ENCODE results near the gene CDKAL1.

CDKAL1 gene

DNA sequence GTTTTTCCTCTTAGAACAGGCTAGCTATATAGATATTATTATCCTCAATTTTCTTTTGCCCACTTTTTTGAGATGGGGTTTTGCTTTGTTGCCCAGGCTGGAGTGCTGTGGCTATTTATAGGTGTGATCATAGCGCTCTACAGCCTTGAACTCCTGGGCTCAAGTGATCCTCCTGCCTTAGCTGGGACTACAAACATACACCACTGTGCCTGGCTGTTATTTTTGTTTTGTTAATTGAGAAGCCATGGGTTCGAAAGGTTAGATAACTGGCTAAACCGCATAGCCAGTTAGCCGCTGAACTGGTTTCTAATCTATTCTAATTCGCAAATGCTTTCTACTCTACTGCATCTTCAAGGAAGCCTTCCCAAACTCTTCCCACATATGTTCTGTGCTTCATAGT, 425.8 kb downstream of the CDKAL1 start:
- TF ChIP-seq, protein P1, sequence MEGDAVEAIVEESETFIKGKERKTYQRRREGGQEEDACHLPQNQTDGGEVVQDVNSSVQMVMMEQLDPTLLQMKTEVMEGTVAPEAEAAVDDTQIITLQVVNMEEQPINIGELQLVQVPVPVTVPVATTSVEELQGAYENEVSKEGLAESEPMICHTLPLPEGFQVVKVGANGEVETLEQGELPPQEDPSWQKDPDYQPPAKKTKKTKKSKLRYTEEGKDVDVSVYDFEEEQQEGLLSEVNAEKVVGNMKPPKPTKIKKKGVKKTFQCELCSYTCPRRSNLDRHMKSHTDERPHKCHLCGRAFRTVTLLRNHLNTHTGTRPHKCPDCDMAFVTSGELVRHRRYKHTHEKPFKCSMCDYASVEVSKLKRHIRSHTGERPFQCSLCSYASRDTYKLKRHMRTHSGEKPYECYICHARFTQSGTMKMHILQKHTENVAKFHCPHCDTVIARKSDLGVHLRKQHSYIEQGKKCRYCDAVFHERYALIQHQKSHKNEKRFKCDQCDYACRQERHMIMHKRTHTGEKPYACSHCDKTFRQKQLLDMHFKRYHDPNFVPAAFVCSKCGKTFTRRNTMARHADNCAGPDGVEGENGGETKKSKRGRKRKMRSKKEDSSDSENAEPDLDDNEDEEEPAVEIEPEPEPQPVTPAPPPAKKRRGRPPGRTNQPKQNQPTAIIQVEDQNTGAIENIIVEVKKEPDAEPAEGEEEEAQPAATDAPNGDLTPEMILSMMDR (IDR thresholded peaks at IDR 0.05; ENCODE audit: insufficient read depth, low read length) = no peak
- TF ChIP-seq GABPA (IDR thresholded peaks at IDR 0.05; ENCODE audit: low read depth) (no peak), SPI1 (IDR thresholded peaks at IDR 0.05; ENCODE audit: borderline replicate concordance, low read depth) (no peak), POLR2AphosphoS5 (IDR thresholded peaks at IDR 0.05; ENCODE audit: low read depth) (no peak)
- TF ChIP-seq, protein P2, sequence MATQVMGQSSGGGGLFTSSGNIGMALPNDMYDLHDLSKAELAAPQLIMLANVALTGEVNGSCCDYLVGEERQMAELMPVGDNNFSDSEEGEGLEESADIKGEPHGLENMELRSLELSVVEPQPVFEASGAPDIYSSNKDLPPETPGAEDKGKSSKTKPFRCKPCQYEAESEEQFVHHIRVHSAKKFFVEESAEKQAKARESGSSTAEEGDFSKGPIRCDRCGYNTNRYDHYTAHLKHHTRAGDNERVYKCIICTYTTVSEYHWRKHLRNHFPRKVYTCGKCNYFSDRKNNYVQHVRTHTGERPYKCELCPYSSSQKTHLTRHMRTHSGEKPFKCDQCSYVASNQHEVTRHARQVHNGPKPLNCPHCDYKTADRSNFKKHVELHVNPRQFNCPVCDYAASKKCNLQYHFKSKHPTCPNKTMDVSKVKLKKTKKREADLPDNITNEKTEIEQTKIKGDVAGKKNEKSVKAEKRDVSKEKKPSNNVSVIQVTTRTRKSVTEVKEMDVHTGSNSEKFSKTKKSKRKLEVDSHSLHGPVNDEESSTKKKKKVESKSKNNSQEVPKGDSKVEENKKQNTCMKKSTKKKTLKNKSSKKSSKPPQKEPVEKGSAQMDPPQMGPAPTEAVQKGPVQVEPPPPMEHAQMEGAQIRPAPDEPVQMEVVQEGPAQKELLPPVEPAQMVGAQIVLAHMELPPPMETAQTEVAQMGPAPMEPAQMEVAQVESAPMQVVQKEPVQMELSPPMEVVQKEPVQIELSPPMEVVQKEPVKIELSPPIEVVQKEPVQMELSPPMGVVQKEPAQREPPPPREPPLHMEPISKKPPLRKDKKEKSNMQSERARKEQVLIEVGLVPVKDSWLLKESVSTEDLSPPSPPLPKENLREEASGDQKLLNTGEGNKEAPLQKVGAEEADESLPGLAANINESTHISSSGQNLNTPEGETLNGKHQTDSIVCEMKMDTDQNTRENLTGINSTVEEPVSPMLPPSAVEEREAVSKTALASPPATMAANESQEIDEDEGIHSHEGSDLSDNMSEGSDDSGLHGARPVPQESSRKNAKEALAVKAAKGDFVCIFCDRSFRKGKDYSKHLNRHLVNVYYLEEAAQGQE (IDR thresholded peaks at IDR 0.05; ENCODE audit: insufficient replicate concordance, low read depth) = no peak
- no peaks in the 10 kb centered on the region for H3K27me3 ChIP-seq (ENCODE audit: insufficient read depth, poor library complexity, severe bottlenecking)
- no peak for DNase-seq (ENCODE audit: low read depth in 1 of 2, low spot score in 1 of 2)
- H3K27ac ChIP-seq (replicated peaks) = no peak overlapping the region
- H3K4me3 ChIP-seq (replicated peaks; ENCODE audit: insufficient read depth, low read length) = no peak overlapping the region

DNA sequence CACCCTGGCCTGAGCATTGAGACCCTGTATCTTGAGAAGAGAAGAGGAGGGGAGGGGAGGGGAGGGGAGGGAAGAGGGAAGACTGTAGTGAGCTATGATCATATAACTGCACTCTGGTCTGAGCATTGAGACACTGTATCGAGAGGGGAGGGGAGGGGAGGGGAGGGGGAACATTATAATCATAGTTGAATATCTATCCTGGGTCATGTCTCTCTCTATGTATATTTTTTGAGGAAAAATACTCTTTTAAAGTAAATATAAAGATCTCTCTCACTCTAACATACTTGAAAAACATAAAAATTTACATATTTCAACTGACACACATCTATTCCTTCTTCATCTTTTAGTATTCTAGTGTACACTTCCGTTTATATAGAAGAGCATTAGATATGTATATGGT, 431.0 kb downstream of the CDKAL1 start:
- TF ChIP-seq SPI1 (IDR thresholded peaks at IDR 0.05; ENCODE audit: borderline replicate concordance, low read depth) (no peak), POLR2AphosphoS5 (IDR thresholded peaks at IDR 0.05; ENCODE audit: low read depth) (no peak), GABPA (IDR thresholded peaks at IDR 0.05; ENCODE audit: low read depth) (no peak)
- TF ChIP-seq, protein P2 (IDR thresholded peaks at IDR 0.05; ENCODE audit: insufficient replicate concordance, low read depth) = no peak
- TF ChIP-seq, protein P1 (IDR thresholded peaks at IDR 0.05; ENCODE audit: insufficient read depth, low read length) = no peak
- DNase-seq (ENCODE audit: low read depth in 1 of 2, low spot score in 1 of 2) = no peak

DNA sequence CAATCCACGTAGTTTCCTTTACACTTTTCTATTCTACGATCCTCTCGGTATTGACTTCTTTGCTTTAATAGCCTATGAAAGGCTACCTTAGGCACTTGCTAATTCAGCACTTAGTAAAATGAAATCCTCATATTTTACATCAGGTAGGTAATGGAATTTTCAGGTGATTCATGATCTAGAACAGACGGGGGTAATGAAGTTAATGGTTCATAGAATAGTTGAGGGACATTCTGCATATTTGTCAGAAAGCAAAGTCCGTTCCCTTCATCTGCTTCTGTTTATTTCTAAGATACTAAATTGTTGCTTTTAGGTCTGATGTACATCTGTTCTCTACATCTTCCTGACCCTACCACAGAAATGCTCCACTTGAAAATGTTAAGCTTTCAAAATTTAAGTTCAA, 431.7 kb downstream of the CDKAL1 start:
- no peak for TF ChIP-seq SPI1 (IDR thresholded peaks at IDR 0.05; ENCODE audit: borderline replicate concordance, low read depth)
- TF ChIP-seq, protein P2 (IDR thresholded peaks at IDR 0.05; ENCODE audit: insufficient replicate concordance, low read depth) = no peak
- no peak for TF ChIP-seq GABPA (IDR thresholded peaks at IDR 0.05; ENCODE audit: low read depth)
- no peak for TF ChIP-seq POLR2AphosphoS5 (IDR thresholded peaks at IDR 0.05; ENCODE audit: low read depth)
- TF ChIP-seq, protein P1 (IDR thresholded peaks at IDR 0.05; ENCODE audit: insufficient read depth, low read length) = no peak
- DNase-seq (ENCODE audit: low read depth in 1 of 2, low spot score in 1 of 2) = no peak
- no peak overlapping the region for H3K27ac ChIP-seq (replicated peaks)

More for the DNA sequence above, 431.0 kb downstream of the CDKAL1 start:
- Histone ChIP-seq H3K27me3 (ENCODE audit: insufficient read depth, poor library complexity, severe bottlenecking) (no peaks in the 10 kb centered on the region), H3K4me3 (replicated peaks; ENCODE audit: insufficient read depth, low read length) (no peak overlapping the region), H3K27ac (replicated peaks) (no peak overlapping the region)

More for the DNA sequence above, 431.7 kb downstream of the CDKAL1 start:
- Histone ChIP-seq H3K4me3 (replicated peaks; ENCODE audit: insufficient read depth, low read length) (no peak overlapping the region), H3K27me3 (ENCODE audit: insufficient read depth, poor library complexity, severe bottlenecking) (no peaks in the 10 kb centered on the region)
